ENCODE measurements around the gene PPP4R2. TPM values are rescaled to one million over a fixed set of nuclear protein-coding genes. Genes with fewer than 3 reads are reported as not detected.

The PPP4R2 gene
- total and polyA plus RNA-seq, 2 donors (not counting 3 experiments of a cell fraction or from before 2014, with no cell fraction given): 6.5 to 74.4 TPM

GRCh38 chr3:73084170-73084569 is 87.6 kb downstream of the PPP4R2 start:
- H3K9me1 ChIP-seq (replicated peaks; ENCODE audit: control insufficient read depth, extremely low read depth, insufficient read depth, low read length): no peaks in the 10 kb centered on the region
- no TSS peak for BruUV-seq (replicated peaks)
- H3K36me3 ChIP-seq (ENCODE audit: control insufficient read depth in 2 of 2, extremely low read depth in 1 of 2, insufficient read depth in 2 of 2, low read length in 2 of 2): no peaks in the 10 kb centered on the region
- no peak overlapping the region for H3K4me3 ChIP-seq (replicated peaks in 1 of 3; ENCODE audit: insufficient read depth in 1 of 3, low read depth in 1 of 3, low read length in 3 of 3)
- ChIA-PET POLR2A (no interaction called here), CTCF (interaction anchor here (2.5 to 10.3 kb wide), 3 partner anchors 143 to 234 kb away, joined by 14 to 166 read pairs (median 65); partner anchors contain the start of gene SHQ1)
- no peaks in the 10 kb centered on the region for H3K4me1 ChIP-seq (ENCODE audit: control insufficient read depth, extremely low read depth, insufficient read depth, low read length)
- H4K20me1 ChIP-seq (replicated peaks; ENCODE audit: control insufficient read depth, extremely low read depth, insufficient read depth, low read length): no peaks in the 10 kb centered on the region
- FAIRE-seq (no peak), DNase-seq (ENCODE audit: low read depth, low spot score) (no peak)
- intact Hi-C loops (cut with micrococcal nuclease): loop anchor here (10.0 kb wide), 1 partner anchor 1369 kb away; no protein-coding TSS in a partner anchor
- H3K9ac ChIP-seq (replicated peaks; ENCODE audit: extremely low read depth, insufficient read depth, low read length): no peak overlapping the region
- no peak for TF ChIP-seq MAX (IDR thresholded peaks at IDR 0.05; ENCODE audit: insufficient read depth, insufficient read length)
- no peak for TF ChIP-seq POLR2AphosphoS5 (IDR thresholded peaks at IDR 0.05; ENCODE audit: insufficient read depth, low read depth, low read length)
- dilution Hi-C loops (cut with MboI; ENCODE audit: extremely low pct_ligation_motif_present, low sequenced_read_pairs): no loop called here
- no peak overlapping the region for H2AFZ ChIP-seq (ENCODE audit: low read depth, low read length)
- H3K4me2 ChIP-seq (ENCODE audit: insufficient read depth, low read length): no peak overlapping the region
- no peak overlapping the region for H3K27ac ChIP-seq (ENCODE audit: insufficient read depth, low read depth, low read length)
- H3K9me3 ChIP-seq (replicated peaks; ENCODE audit: control insufficient read depth, insufficient read depth, low read length): no peaks in the 10 kb centered on the region
- no peaks in the 10 kb centered on the region for H3K79me2 ChIP-seq (ENCODE audit: control insufficient read depth, insufficient read depth, low read length)
- H3K27me3 ChIP-seq (ENCODE audit: control insufficient read depth in 2 of 2, insufficient read depth in 2 of 2, low read length in 2 of 2): no peaks in the 10 kb centered on the region

- BruUV-seq (replicated peaks): no TSS peak
- ChIA-PET POLR2A (interaction anchor here (0.7 kb wide), 1 partner anchor 236 kb away, joined by 3 read pairs; no protein-coding TSS in a partner anchor), CTCF (interaction anchor here (0.6 to 10.3 kb wide), 18 partner anchors 10 to 1375 kb away, joined by 3 to 166 read pairs (median 4); partner anchors contain the start of genes GXYLT2 and SHQ1)
- FAIRE-seq (peak; percentile 90), DNase-seq (ENCODE audit: low read depth, low spot score) (peak; percentile 44)
- intact Hi-C loops (cut with micrococcal nuclease): loop anchor here (1.0 to 10.0 kb wide), 5 partner anchors 147 to 1371 kb away; no protein-coding TSS in a partner anchor
- no peak overlapping the region for H3K4me2 ChIP-seq (ENCODE audit: insufficient read depth, low read length)
- H3K9ac ChIP-seq (replicated peaks; ENCODE audit: extremely low read depth, insufficient read depth, low read length): no peak overlapping the region
- no peak overlapping the region for H3K27ac ChIP-seq (ENCODE audit: insufficient read depth, low read depth, low read length)
- no peak for TF ChIP-seq POLR2AphosphoS5 (IDR thresholded peaks at IDR 0.05; ENCODE audit: insufficient read depth, low read depth, low read length)
- peak; percentile 55 to 64 for TF ChIP-seq CTCF (IDR thresholded peaks at IDR 0.05; ENCODE audit: extremely low read depth in 1 of 2, insufficient read depth in 1 of 2, low read depth in 1 of 2, low read length in 2 of 2)
- TF ChIP-seq EZH2 (IDR thresholded peaks at IDR 0.05; ENCODE audit: borderline replicate concordance, low read depth, low read length, severe bottlenecking): no peak
- TF ChIP-seq GATA2 (IDR thresholded peaks at IDR 0.05; ENCODE audit: insufficient read depth, insufficient read length, low read depth, low read length): no peak
- no peak for TF ChIP-seq POLR2A (IDR thresholded peaks at IDR 0.05; ENCODE audit: low read depth, low read length)
- TF ChIP-seq MAX (IDR thresholded peaks at IDR 0.05; ENCODE audit: insufficient read depth, insufficient read length): no peak
- H3K4me3 ChIP-seq (replicated peaks in 1 of 3; ENCODE audit: insufficient read depth in 1 of 3, low read depth in 1 of 3, low read length in 3 of 3): no peak overlapping the region
- H4K20me1 ChIP-seq (replicated peaks; ENCODE audit: control insufficient read depth, extremely low read depth, insufficient read depth, low read length): no peaks in the 10 kb centered on the region
- H3K4me1 ChIP-seq (ENCODE audit: control insufficient read depth, extremely low read depth, insufficient read depth, low read length): no peaks in the 10 kb centered on the region
- dilution Hi-C loops (cut with MboI; ENCODE audit: extremely low pct_ligation_motif_present, low sequenced_read_pairs): no loop called here
- H3K27me3 ChIP-seq (ENCODE audit: control insufficient read depth in 2 of 2, insufficient read depth in 2 of 2, low read length in 2 of 2): no peaks in the 10 kb centered on the region
- H3K79me2 ChIP-seq (ENCODE audit: control insufficient read depth, insufficient read depth, low read length): no peaks in the 10 kb centered on the region
- no peaks in the 10 kb centered on the region for H3K9me1 ChIP-seq (replicated peaks; ENCODE audit: control insufficient read depth, extremely low read depth, insufficient read depth, low read length)
- no peaks in the 10 kb centered on the region for H3K9me3 ChIP-seq (replicated peaks; ENCODE audit: control insufficient read depth, insufficient read depth, low read length)
- no peaks in the 10 kb centered on the region for H3K36me3 ChIP-seq (ENCODE audit: control insufficient read depth in 2 of 2, extremely low read depth in 1 of 2, insufficient read depth in 2 of 2, low read length in 2 of 2)
- H2AFZ ChIP-seq (ENCODE audit: low read depth, low read length): no peak overlapping the region
Measured at GRCh38 chr3:73086071-73086494, 89.5 kb downstream of the PPP4R2 start.

Measured in endothelial cell of umbilical vein (primary cell).